CD4-positive, alpha-beta memory T cell (primary cell): ENCODE results near the gene BAZ2A. TPM values are rescaled to one million over a fixed set of nuclear protein-coding genes. Genes with fewer than 3 reads are reported as not detected.
A peak's percentile ranks its signal among the peaks of the same experiment; 100 is the strongest.
"Not testable (repeated sequence)": the region's sequence is repeated elsewhere in the genome, so short reads cannot be mapped to it uniquely, and the experiment has no call there.

Source experiments
- CTCF ChIA-PET: fragments of 350-600 bp; sonication (Branson Sonifier 250); formaldehyde crosslinking; loops from one replicate; lab custom pipeline; 2021; ENCODE audit warnings: inconsistent platforms; ENCODE audit not compliant: partially characterized antibody; lab: Charles Lee
- POLR2A ChIA-PET: fragments of 350-600 bp; sonication (Branson Sonifier 250); formaldehyde crosslinking; loops from one replicate; lab custom pipeline; 2021; ENCODE audit not compliant: partially characterized antibody; lab: Charles Lee
- DNase-seq, 5 donors: peaks; one replicate each; pipeline versions ENCODE4 v3.0.0 to v3.0.0-alpha.2; 2020 to 2022; ENCODE audit warnings: mixed read lengths in 1 of 5
- H3K27ac ChIP-seq: one replicate; pipeline ENCODE4 v1.7.0; 2013; ENCODE audit warnings: low read depth, low read length
- H3K27me3 ChIP-seq: 2 replicates; pipeline ENCODE4 v1.7.0; 2013; ENCODE audit warnings: mild to moderate bottlenecking, low read length, moderate library complexity; ENCODE audit not compliant: insufficient read depth
- H3K36me3 ChIP-seq: 2 replicates; pipeline ENCODE4 v1.7.0; 2013; ENCODE audit warnings: mild to moderate bottlenecking, low read length, moderate library complexity; ENCODE audit not compliant: insufficient read depth
- H3K4me1 ChIP-seq: 2 replicates; pipeline ENCODE4 v1.7.0; 2013; ENCODE audit warnings: mild to moderate bottlenecking, low read length, moderate library complexity; ENCODE audit not compliant: insufficient read depth
- H3K4me3 ChIP-seq, 2 donors: one replicate each; pipeline ENCODE4 v1.7.0; 2013; ENCODE audit warnings: low read length in 2 of 2, mild to moderate bottlenecking in 1 of 2
- H3K9me3 ChIP-seq, 2 donors: one replicate each; pipeline ENCODE4 v1.7.0; 2013; ENCODE audit warnings: low read length in 2 of 2, control low read depth in 1 of 2; ENCODE audit not compliant: control insufficient read depth in 1 of 2
- H3K27ac Mint-ChIP-seq, 7 donors: one replicate each; pipeline ENCODE4 v1.8.0; 2020 to 2021; ENCODE audit warnings: mixed read lengths in 7 of 7, mild to moderate bottlenecking in 6 of 7, inconsistent platforms in 3 of 7, moderate library complexity in 3 of 7
- H3K27me3 Mint-ChIP-seq, 2 donors: one replicate each; pipeline ENCODE4 v1.8.0; 2020 to 2021; ENCODE audit warnings: mixed read lengths in 2 of 2
- H3K36me3 Mint-ChIP-seq, 2 donors: one replicate each; pipeline ENCODE4 v1.8.0; 2020 to 2021; ENCODE audit warnings: mixed read lengths in 2 of 2, inconsistent platforms in 1 of 2, mild to moderate bottlenecking in 1 of 2
- H3K4me1 Mint-ChIP-seq, 4 donors: one replicate each; pipeline ENCODE4 v1.8.0; 2020 to 2021; ENCODE audit warnings: mixed read lengths in 4 of 4, mild to moderate bottlenecking in 1 of 4
- H3K4me3 Mint-ChIP-seq, 8 donors: one replicate each; pipeline ENCODE4 v1.8.0; 2020 to 2021; ENCODE audit warnings: mixed read lengths in 8 of 8, mild to moderate bottlenecking in 7 of 8, moderate library complexity in 6 of 8, inconsistent platforms in 3 of 8
- H3K9me3 Mint-ChIP-seq, 8 donors: one replicate each; pipeline ENCODE4 v1.8.0; 2020 to 2021; ENCODE audit warnings: mixed read lengths in 8 of 8, mild to moderate bottlenecking in 5 of 8, inconsistent platforms in 3 of 8, moderate library complexity in 1 of 8
- intact Hi-C: fragments of 100-400 bp; cut with micrococcal nuclease; formaldehyde crosslinking; loops from one replicate; pipeline ENCODE4 v1.15.1; 2023
- polyA plus RNA-seq, 2 donors: library from polyadenylated mRNA; unstranded; fragments of 300-500 nt; fragmentation: Illumina TruSeq; gene quantifications; one replicate each; pipeline ENCODE4 v1.2.3, GENCODE V29; 2021
- total RNA-seq, 2 experiments: library from RNA; stranded (reverse); gene quantifications; one replicate each; pipeline ENCODE4 v1.2.3, GENCODE V29; 2021

The BAZ2A gene
- total and polyA plus RNA-seq, 4 experiments from 2014 or later: 3.8 to 212 (median 121) TPM

DNA sequence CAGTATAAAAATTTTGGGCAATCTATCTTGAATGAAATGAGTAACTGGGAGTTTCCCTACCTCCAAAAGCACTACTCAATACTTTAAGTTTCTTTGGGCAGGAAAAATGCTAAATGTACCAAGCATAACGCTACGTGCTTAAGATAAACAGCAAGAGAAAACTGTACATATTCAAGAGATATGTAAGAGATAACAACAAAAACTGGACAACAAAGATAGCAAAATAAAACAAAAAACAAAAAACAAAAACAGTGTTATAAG lies 38.0 kb upstream of the BAZ2A start:
- intact Hi-C loops: no loop called here
- Histone ChIP-seq H3K4me1 (peaks cover 25% of the 10 kb centered on the region), H3K9me3 (no peaks in the 10 kb centered on the region), H3K27me3 (no peaks in the 10 kb centered on the region), H3K27ac (no peak overlapping the region), H3K36me3 (peaks cover 64% of the 10 kb centered on the region), H3K4me3 (no peak overlapping the region)
- DNase-seq: no peak
- Mint-ChIP-seq H3K4me1 (peaks cover 9 to 32% (median 24%) of the 10 kb centered on the region in 4 donors), H3K27me3 (no peaks in the 10 kb centered on the region), H3K27ac (peak overlapping the region in 3 of 7 donors; percentile 48 to 80 (median 50)), H3K9me3 (no peaks in the 10 kb centered on the region), H3K4me3 (no peak overlapping the region), H3K36me3 (peaks cover 52 to 72% of the 10 kb centered on the region in 2 donors)
- ChIA-PET CTCF (interaction anchor here (2.8 kb wide), 1 partner anchor 32 kb away, joined by 11 read pairs; no protein-coding TSS in a partner anchor), POLR2A (interaction anchor here (1.4 to 4.2 kb wide), 4 partner anchors 8 to 22 kb away, joined by 4 to 12 read pairs (median 7); partner anchors contain the start of genes ATP5F1B and PTGES3)

DNA sequence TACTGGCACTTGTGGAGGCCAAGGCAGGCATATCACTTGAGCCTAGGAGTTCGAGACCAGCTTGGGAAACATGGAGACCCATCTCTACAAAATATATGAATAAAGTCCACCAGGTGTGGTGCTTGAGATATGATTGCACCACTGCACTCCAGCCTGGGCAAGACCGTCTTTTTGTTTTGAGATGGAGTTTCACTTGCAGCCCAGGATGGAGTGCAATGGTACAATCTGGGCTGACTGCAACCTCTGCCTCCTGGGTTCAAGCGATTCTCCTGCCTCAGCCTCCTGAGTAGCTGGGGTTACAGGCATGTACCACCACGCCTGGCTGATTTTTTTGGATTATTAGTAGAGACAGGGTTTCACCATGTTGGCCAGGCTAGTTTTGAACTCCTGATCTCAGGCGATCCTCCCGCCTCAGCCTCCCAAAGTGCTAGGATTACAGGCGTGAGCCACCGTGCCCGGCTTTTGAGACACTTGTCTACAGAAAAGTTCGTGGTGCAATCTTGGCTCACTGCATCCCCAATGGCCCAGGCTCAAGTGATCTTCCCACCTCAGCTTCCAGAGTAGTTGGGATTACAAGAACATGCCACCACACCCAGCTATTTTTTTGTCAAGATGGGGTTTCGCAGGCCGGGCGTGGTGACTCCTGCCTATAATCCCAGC lies 32.0 kb upstream of the BAZ2A start:
- H3K4me3 Mint-ChIP-seq: no peak overlapping the region
- H3K36me3 Mint-ChIP-seq: peaks cover 23 to 30% of the 10 kb centered on the region in 2 donors
- CTCF ChIA-PET: interaction anchor here (1.3 to 1.6 kb wide), 2 partner anchors 22 to 26 kb away, joined by 6 to 7 read pairs; no protein-coding TSS in a partner anchor
- Histone ChIP-seq H3K9me3 (no peaks in the 10 kb centered on the region), H3K27me3 (no peaks in the 10 kb centered on the region), H3K27ac (no peak overlapping the region), H3K4me1 (no peaks in the 10 kb centered on the region), H3K4me3 (no peak overlapping the region), H3K36me3 (peaks cover 27% of the 10 kb centered on the region)
- no peaks in the 10 kb centered on the region for H3K27me3 Mint-ChIP-seq
- H3K9me3 Mint-ChIP-seq: no peaks in the 10 kb centered on the region
- H3K4me1 Mint-ChIP-seq: peaks cover 0 to 4% (median 4%) of the 10 kb centered on the region in 4 donors
- intact Hi-C loops: no loop called here
- POLR2A ChIA-PET: interaction anchor here (0.7 to 1.1 kb wide), 4 partner anchors 13 to 26 kb away, joined by 3 to 7 read pairs (median 4); partner anchors contain the start of gene PTGES3
- peak overlapping the region in 1 of 7 donors; percentile 12 for H3K27ac Mint-ChIP-seq
- no peak for DNase-seq

DNA sequence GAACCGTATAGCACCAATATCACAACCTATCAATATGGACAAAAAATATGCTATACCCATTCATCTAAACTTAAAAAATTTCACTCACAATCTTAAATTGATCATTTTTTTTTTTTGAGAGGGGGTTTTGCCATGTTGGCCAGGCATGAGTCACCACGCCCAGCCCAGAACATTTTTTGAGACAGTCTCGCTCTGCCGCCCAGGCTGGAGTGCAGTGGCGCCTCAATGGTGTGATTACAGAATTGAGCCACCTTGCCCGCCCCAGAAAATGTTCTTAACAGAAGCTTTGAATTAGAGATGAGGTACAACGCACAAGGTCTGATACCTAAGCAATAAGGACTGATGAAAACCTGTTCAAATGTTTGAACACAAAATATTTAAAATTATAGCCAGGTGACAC lies 31.4 kb upstream of the BAZ2A start:
- Mint-ChIP-seq H3K36me3 (peaks cover 23 to 30% of the 10 kb centered on the region in 2 donors), H3K27me3 (no peaks in the 10 kb centered on the region), H3K4me1 (peaks cover 0 to 4% (median 4%) of the 10 kb centered on the region in 4 donors), H3K27ac (peak overlapping the region in 1 of 7 donors; percentile 7), H3K4me3 (no peak overlapping the region), H3K9me3 (no peaks in the 10 kb centered on the region)
- peaks cover 21% of the 10 kb centered on the region for H3K36me3 ChIP-seq
- intact Hi-C loops: no loop called here
- no peak overlapping the region for H3K4me3 ChIP-seq
- POLR2A ChIA-PET: interaction anchor here (0.7 to 1.1 kb wide), 4 partner anchors 13 to 64 kb away, joined by 3 to 7 read pairs (median 4); partner anchors contain the start of genes NACA and PTGES3
- no peaks in the 10 kb centered on the region for H3K27me3 ChIP-seq
- no peaks in the 10 kb centered on the region for H3K4me1 ChIP-seq
- H3K9me3 ChIP-seq: no peaks in the 10 kb centered on the region
- H3K27ac ChIP-seq: no peak overlapping the region
- DNase-seq: no peak
- CTCF ChIA-PET: interaction anchor here (1.6 kb wide), 1 partner anchor 25 kb away, joined by 7 read pairs; no protein-coding TSS in a partner anchor

DNA sequence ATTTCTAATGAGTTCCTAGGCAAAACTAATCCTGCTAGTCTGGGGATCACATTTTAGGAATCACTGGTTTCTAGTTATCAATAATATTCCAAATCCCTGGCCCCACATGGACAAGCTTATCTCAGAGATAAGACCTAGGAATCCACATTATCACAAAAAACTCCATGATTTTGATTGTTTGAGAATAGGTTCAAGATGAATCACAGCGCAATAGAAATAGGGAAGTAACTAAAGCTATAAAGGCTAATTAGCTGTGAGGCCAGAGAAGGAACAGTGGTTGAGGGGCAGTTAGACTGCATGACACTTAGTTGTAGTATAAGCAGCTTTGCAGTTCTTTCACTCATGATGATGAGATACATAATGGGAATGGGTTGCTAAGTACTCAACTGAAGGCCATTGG lies 28.8 kb upstream of the BAZ2A start:
- no peak overlapping the region for H3K27ac ChIP-seq
- H3K4me3 ChIP-seq: no peak overlapping the region
- no peaks in the 10 kb centered on the region for H3K27me3 Mint-ChIP-seq
- no peak overlapping the region for H3K4me3 Mint-ChIP-seq
- intact Hi-C loops: no loop called here
- no peak for DNase-seq
- H3K36me3 ChIP-seq: peaks cover 7% of the 10 kb centered on the region
- H3K4me1 Mint-ChIP-seq: peaks cover 0 to 4% (median 2%) of the 10 kb centered on the region in 4 donors
- no peaks in the 10 kb centered on the region for H3K27me3 ChIP-seq
- no peaks in the 10 kb centered on the region for H3K4me1 ChIP-seq
- peaks cover 0 to 13% (median 5%) of the 10 kb centered on the region in 8 donors for H3K9me3 Mint-ChIP-seq
- H3K9me3 ChIP-seq: no peaks in the 10 kb centered on the region
- POLR2A ChIA-PET: interaction anchor here (0.8 to 2.6 kb wide), 5 partner anchors 10 to 29 kb away, joined by 4 to 9 read pairs (median 5); partner anchors contain the start of genes ATP5F1B and PTGES3
- H3K27ac Mint-ChIP-seq: no peak overlapping the region
- H3K36me3 Mint-ChIP-seq: peaks cover 10 to 11% of the 10 kb centered on the region in 2 donors
- CTCF ChIA-PET: no interaction called here

DNA sequence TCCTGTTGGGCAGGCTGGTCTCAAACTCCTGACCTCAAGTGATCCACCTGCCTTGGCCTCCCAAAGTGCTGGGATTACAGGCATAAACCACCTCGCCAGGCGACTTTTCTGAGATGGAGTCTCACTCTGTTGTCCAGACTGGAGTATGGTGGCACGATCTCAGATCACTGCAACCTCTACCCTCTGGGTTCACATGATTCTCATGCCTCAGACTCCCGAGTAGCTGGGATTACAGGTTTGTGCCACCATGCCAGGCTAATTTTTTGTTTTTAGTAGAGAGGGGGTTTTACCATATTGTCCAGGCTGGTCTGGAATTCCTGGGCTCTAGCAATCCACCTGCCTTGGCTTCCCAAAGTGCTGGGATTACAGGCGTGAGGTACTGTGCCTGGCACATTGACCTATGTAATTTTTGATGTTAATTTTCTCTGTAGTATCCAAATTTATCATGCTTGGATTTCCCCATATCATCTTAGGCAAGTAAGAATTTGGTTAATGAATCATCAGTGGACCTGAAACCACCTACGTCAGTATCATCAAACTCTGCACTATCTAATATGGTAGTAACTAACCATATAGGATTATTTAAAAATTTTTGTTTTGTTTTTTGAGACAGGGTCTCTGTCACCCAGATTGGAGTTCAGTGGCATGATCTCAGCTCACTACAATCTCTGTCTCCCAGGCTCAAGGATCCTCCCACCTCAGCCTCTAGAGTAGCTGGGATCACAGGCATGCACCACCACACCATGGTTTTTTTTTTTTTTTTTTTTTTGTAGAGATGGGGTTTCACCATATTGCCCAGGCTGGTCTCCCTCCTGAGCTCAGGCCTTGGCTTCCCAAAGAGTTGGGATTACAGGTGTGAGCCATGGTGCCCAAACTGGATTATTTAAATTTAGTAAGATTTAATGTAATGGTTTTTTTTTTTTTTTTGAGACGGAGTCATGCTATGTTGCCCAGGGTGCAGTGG lies 27.6 kb upstream of the BAZ2A start:
- no peak for DNase-seq
- no peaks in the 10 kb centered on the region for H3K27me3 Mint-ChIP-seq

DNA sequence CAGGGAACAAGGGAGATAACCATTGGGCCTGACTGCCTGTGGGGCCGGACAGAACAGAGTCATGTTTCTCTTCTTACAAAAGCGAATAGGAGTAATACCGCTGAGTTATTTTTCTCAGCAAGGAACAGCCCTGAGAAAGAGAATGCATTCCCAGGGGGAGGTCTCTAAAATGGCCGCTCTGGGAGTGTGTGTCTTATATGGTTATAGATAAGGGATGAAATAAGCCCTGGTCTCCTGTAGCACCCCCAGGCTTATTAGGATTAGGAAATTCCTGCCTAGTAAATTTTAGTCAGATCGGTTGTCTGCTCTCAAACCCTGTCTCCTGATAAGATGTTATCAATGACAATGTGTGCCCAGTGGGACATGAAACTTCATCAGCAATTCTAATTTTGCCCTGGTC lies 23.7 kb upstream of the BAZ2A start:
- H3K4me1 ChIP-seq, H3K27me3 ChIP-seq, H3K27me3 Mint-ChIP-seq, H3K4me1 Mint-ChIP-seq, H3K9me3 ChIP-seq, H3K4me3 ChIP-seq, H3K36me3 Mint-ChIP-seq, DNase-seq, H3K36me3 ChIP-seq, intact Hi-C loops, H3K27ac ChIP-seq, H3K4me3 Mint-ChIP-seq: not testable (repeated sequence)
- Mint-ChIP-seq H3K9me3 (peaks cover 0 to 27% (median 16%) of the 10 kb centered on the region in 8 donors), H3K27ac (peak overlapping the region in 1 of 7 donors; percentile 6)
- ChIA-PET POLR2A (interaction anchor here (1.0 kb wide), 1 partner anchor 17 kb away, joined by 4 read pairs; no protein-coding TSS in a partner anchor), CTCF (interaction anchor here (0.8 kb wide), 1 partner anchor 18 kb away, joined by 3 read pairs; no protein-coding TSS in a partner anchor)

More for the DNA sequence above, 27.6 kb upstream of the BAZ2A start:
- no peak overlapping the region for H3K27ac ChIP-seq
- H3K4me1 ChIP-seq: no peaks in the 10 kb centered on the region
- peaks cover 0 to 25% (median 15%) of the 10 kb centered on the region in 8 donors for H3K9me3 Mint-ChIP-seq
- peaks cover 0 to 2% (median 1%) of the 10 kb centered on the region in 4 donors for H3K4me1 Mint-ChIP-seq
- H3K4me3 ChIP-seq: no peak overlapping the region
- H3K4me3 Mint-ChIP-seq: no peak overlapping the region
- ChIA-PET CTCF (no interaction called here), POLR2A (interaction anchor here (1.5 to 2.6 kb wide), 2 partner anchors 12 to 25 kb away, joined by 4 to 9 read pairs; partner anchors contain the start of gene ATP5F1B)
- intact Hi-C loops: no loop called here
- no peaks in the 10 kb centered on the region for H3K27me3 ChIP-seq
- no peaks in the 10 kb centered on the region for H3K9me3 ChIP-seq
- H3K36me3 Mint-ChIP-seq: peaks cover 3 to 8% of the 10 kb centered on the region in 2 donors
- H3K36me3 ChIP-seq: peaks cover 2% of the 10 kb centered on the region
- H3K27ac Mint-ChIP-seq: no peak overlapping the region
